Measurements from ENCODE around the gene MSL1. TPM values are rescaled to one million over a fixed set of nuclear protein-coding genes. Genes with fewer than 3 reads are reported as not detected.

Gene MSL1
- total and polyA plus RNA-seq, 2 of the 4 experiments (the other 2 are of a cell fraction) = 28.3 to 48.4 TPM

DNA sequence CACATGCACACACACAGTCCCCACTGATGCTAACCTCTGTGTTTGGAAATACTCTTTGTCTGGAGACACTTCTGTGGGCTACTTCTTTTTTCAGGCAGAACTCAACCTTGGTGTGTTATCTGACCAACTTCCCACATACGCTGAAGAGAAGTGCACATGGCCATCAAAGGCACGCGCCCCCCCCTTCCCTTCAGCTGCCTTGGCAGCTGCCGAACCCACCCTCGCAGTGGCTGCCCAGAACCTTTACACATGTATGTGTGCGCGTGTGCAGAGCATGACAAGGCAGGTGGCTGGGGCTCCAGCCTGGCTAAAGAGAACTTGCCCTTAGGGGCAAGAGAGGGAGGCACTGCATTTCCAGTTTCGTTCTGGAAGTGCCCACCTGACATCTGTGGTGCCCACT, 59.4 kb downstream of the MSL1 start:
- Histone ChIP-seq H3K9me3 (ENCODE audit: control insufficient read depth, insufficient read depth, low read length) (no peaks in the 10 kb centered on the region), H3K4ac (ENCODE audit: low read depth, low read length) (no peak overlapping the region), H4K91ac (ENCODE audit: insufficient read depth, low read depth, low read length) (no peak overlapping the region), H3K27me3 (ENCODE audit: control insufficient read depth, insufficient read depth, low read length) (no peaks in the 10 kb centered on the region), H4K8ac (ENCODE audit: low read depth in 2 of 2, low read length in 2 of 2) (no peak overlapping the region), H2BK20ac (ENCODE audit: low read depth, low read length) (no peak overlapping the region), H2AFZ (replicated peaks; ENCODE audit: low read length, poor library complexity) (no peak overlapping the region), H3K23ac (ENCODE audit: low read depth, low read length) (no peak overlapping the region), H3K56ac (ENCODE audit: extremely low read depth, insufficient read depth, low read length) (no peak overlapping the region), H3K18ac (ENCODE audit: low read depth, low read length) (no peak overlapping the region), H3K9ac (ENCODE audit: low read depth, low read length) (no peak overlapping the region), H3K36me3 (ENCODE audit: control insufficient read depth, insufficient read depth, low read length) (peaks cover 9% of the 10 kb centered on the region; the same call in 1 of the 2 replicates), H2BK15ac (ENCODE audit: low read depth, low read length) (no peak overlapping the region), H3K4me1 (ENCODE audit: control insufficient read depth, insufficient read depth, low read length) (peaks cover 17% of the 10 kb centered on the region), H3K14ac (replicated peaks; ENCODE audit: low read depth, low read length) (no peak overlapping the region), H3K79me1 (ENCODE audit: low read depth in 1 of 2, low read length in 2 of 2) (peaks cover 0 to 10% of the 10 kb centered on the region in 2 experiments; a peak in 1 of 4 replicates), H2AK5ac (ENCODE audit: low read depth, low read length) (no peak overlapping the region), H3K27ac (ENCODE audit: insufficient read depth, low read length) (no peak overlapping the region), H4K5ac (ENCODE audit: low read depth, low read length) (no peak overlapping the region), H3K9me1 (ENCODE audit: insufficient read depth, low read length) (peaks cover 8% of the 10 kb centered on the region; the same call in 1 of the 2 replicates), H3K4me2 (ENCODE audit: low read depth, low read length) (no peak overlapping the region), H2BK120ac (ENCODE audit: low read depth, low read length) (no peak overlapping the region), H3K4me3 (ENCODE audit: insufficient read depth, low read depth, low read length) (no peak overlapping the region), H4K20me1 (ENCODE audit: insufficient read depth, low read length) (peaks cover 10% of the 10 kb centered on the region), H2AK9ac (replicated peaks; ENCODE audit: low read depth, low read length, poor library complexity) (no peak overlapping the region), H2BK5ac (ENCODE audit: low read depth, low read length, poor library complexity, severe bottlenecking) (no peak overlapping the region)
- in situ Hi-C loops (cut with MboI; ENCODE audit: low sequenced_read_pairs) (no loop called here), intact Hi-C loops (cut with micrococcal nuclease) (no loop called here), dilution Hi-C loops (cut with HindIII; ENCODE audit: low sequenced_read_pairs, unreplicated experiment) (no loop called here)
- ChIA-PET POLR2A (ENCODE audit: unreplicated experiment) (no interaction called here), CTCF (no interaction called here)
- ATAC-seq (ENCODE audit: low read depth) (no peak), DNase-seq (no peak)
- 93% methylated on average over 3 of the region's 8 CpGs; no CpG with 5 or more reads in 1 of the 2 experiments for WGBS, 2 experiments (ENCODE audit: extremely low coverage in 2 of 2, insufficient read length in 1 of 2)
- no TSS peak for BruUV-seq (replicated peaks)
- TF ChIP-seq CHD1 (IDR thresholded peaks at IDR 0.05; ENCODE audit: low read depth, low read length) (no peak), MAZ (IDR thresholded peaks at IDR 0.05; ENCODE audit: borderline replicate concordance, low read depth, low read length) (no peak), MAFK (IDR thresholded peaks at IDR 0.05; ENCODE audit: low read depth, low read length) (no peak), NFE2L2 (IDR thresholded peaks at IDR 0.05; ENCODE audit: low read depth, low read length) (no peak), SMC3 (IDR thresholded peaks at IDR 0.05; ENCODE audit: low read depth, low read length) (no peak), POLR2A (IDR thresholded peaks at IDR 0.05; ENCODE audit: low read depth, low read length) (no peak), FOS (IDR thresholded peaks at IDR 0.05; ENCODE audit: low read depth, low read length) (no peak), USF2 (IDR thresholded peaks at IDR 0.05; ENCODE audit: low read depth, low read length) (no peak), RFX5 (IDR thresholded peaks at IDR 0.05; ENCODE audit: low read depth, low read length) (no peak), CEBPB (IDR thresholded peaks at IDR 0.05; ENCODE audit: low read depth, low read length) (no peak), RCOR1 (IDR thresholded peaks at IDR 0.05; ENCODE audit: insufficient replicate concordance, low read length) (no peak)
- TF ChIP-seq, protein P1, sequence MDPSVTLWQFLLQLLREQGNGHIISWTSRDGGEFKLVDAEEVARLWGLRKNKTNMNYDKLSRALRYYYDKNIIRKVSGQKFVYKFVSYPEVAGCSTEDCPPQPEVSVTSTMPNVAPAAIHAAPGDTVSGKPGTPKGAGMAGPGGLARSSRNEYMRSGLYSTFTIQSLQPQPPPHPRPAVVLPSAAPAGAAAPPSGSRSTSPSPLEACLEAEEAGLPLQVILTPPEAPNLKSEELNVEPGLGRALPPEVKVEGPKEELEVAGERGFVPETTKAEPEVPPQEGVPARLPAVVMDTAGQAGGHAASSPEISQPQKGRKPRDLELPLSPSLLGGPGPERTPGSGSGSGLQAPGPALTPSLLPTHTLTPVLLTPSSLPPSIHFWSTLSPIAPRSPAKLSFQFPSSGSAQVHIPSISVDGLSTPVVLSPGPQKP (IDR thresholded peaks at IDR 0.05; ENCODE audit: borderline replicate concordance, low read depth, low read length) = no peak
- TF ChIP-seq, protein P2, sequence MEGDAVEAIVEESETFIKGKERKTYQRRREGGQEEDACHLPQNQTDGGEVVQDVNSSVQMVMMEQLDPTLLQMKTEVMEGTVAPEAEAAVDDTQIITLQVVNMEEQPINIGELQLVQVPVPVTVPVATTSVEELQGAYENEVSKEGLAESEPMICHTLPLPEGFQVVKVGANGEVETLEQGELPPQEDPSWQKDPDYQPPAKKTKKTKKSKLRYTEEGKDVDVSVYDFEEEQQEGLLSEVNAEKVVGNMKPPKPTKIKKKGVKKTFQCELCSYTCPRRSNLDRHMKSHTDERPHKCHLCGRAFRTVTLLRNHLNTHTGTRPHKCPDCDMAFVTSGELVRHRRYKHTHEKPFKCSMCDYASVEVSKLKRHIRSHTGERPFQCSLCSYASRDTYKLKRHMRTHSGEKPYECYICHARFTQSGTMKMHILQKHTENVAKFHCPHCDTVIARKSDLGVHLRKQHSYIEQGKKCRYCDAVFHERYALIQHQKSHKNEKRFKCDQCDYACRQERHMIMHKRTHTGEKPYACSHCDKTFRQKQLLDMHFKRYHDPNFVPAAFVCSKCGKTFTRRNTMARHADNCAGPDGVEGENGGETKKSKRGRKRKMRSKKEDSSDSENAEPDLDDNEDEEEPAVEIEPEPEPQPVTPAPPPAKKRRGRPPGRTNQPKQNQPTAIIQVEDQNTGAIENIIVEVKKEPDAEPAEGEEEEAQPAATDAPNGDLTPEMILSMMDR (conservative IDR thresholded peaks at IDR 0.05; ENCODE audit: low read depth, low read length) = no peak
